GM18517 (cell line): ENCODE data around the gene NR1H2.
"Not testable (repeated sequence)": the region's sequence is repeated elsewhere in the genome, so short reads cannot be mapped to it uniquely, and the experiment has no call there.

ENCODE experiments used
- ATAC-seq: cut with Tn5 transposase; IDR thresholded peaks from one replicate; pipeline ENCODE4 v1.9.1; 2021; ENCODE audit warnings: mild to moderate bottlenecking, moderate library complexity; ENCODE audit not compliant: unreplicated experiment

The NR1H2 gene

GRCh38 chr19:50376166-50377050 is at the start of gene NR1H2:
NR1H2 (plus strand) TSS chr19:50376457; CDS start chr19:50377606, 1,149 bp downstream.
- peak; percentile 87 for ATAC-seq

DNA sequence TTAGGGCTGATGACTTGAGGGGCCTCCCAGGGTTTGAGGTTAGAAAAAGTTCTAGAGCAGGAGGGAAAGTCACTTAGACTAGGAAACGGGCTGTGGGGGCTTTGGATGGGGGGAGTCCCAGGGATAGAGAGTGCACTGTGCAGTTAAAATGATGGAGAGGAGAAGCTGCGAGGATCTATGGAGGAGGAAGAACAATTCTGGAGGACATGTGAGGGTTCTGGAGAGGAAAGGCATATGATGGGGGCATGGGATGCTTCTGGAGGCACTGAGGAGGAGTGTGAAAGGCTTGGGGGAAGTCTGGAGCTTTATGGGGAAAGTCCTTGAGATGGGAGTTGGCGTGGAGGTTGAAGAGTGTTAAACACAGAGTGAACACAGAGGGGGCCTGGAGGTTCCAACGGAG is 49.2 kb upstream of the NR1H2 start:
- no peak for ATAC-seq

DNA sequence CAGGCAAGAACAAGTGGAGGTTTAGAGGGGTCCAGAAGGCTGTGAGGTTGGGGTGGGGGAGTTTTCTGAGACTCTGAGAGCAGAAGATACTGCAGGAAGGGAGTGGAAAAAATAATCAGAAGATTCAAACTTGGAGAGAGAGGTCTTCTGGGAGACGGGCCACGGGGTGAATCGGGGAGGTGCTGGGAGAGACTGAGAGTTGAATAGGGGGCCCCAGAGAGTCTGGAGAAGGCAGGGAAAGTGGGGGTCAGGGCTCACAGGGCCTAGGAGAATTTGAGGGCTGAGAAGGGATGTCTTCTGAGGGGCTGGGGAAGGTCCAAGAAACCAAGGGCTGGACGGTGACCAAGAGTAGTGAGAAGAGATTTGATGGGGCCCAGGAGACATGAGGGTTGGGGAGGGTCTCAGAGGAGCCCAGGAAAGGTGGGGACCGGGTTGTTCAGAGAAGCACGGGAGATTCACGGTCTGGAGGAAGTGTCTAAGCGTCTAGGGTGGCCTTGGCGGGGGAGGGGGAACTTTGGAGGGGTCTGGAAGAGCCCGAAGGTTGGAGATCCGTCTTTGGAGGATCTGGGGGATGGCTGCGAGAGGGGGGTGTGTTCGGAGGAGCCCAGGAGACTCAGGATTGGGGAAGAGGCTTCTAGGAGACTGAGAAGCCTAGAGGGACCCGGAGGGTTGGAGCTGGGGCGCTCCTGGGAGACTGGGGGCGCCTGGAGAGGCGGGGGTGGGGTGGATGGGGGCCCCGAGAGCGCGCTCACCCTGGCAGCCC is 48.6 kb upstream of the NR1H2 start:
- no peak for ATAC-seq

DNA sequence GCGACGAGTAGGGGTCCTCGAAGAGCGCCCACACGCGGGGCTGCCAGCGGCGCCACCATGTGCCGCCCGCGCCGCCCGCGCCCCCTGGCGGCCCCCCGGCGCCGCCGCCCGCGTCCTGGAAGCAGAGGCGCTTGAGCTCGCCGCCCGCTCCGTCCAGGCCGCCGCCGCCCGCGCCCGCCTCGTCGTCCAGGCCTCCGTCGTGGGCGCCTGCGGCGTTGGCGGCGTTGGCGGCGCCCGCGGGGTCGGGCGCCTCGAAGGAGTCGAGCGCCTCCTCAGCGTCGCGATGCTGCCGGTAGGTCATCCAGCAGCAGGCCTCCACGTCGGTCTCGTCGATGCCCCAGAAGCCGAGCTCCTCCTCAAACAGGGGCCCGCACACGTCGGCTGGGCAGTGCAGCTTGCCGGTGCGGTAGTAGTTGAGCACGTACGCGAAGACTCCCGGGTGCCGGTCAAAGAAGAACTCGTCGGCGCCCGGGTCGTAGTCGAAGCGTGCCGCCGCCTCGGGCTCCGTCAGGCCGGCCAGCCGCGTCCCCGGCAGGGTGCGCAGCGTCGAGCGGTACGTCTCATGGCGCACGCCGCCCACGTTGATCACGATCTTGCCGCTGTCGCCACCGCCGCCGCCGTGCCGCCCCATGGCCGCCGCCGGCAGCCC is 47.9 kb upstream of the NR1H2 start:
- ATAC-seq, result no peak

DNA sequence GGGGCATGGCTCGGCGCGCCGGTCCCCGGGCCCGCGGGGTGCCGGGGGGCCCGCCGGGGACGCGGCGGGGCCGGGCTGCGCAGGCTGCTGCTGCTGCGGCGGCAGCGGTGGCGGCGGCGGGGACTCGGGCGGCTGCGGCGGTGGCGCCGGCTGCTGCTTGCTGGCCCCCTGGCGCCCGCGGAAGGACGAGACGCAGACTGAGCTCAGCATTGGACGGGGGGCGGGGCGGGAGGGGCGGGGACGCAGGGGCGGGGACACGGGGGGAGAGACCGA is 47.4 kb upstream of the NR1H2 start:
- no peak for ATAC-seq

DNA sequence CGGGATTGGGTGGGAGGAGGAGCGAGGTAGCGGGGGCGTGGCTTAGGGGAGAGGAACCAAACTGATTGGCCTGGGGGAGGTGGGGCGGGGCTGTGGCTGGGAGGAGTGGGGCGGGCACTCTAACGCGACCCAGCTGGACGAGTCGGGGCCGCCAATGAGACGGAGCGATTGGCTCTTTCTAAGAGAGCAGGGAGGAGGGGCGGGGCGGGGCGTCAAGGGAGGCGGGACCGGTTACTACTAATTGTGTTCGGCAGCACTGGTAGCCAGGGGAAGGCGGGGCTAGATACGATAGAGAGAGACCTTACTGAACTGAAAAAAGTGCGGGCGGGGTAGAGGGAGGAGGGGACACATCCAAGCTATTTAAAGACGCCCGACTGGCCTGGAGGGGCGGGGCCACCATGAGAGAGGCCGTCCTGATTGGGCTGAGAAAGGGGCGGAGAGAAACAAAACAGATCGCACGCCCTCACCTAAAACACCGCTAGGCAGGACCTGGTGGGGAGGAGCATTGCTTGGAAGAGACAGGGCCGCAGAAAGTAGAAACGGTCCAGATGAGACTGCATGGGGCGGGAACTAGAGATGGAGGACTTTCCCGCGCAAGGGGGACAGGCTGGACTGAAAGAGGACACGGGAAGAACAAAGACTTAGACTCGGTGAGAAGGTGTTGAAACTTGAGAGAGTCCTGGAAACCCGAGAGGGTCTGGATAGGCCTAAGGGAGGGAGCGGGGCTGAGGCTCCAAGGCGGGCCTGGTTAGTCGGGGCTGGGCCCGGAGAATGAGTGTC is 46.9 kb upstream of the NR1H2 start, which contains the start of gene KCNC3:
Gene KCNC3, minus strand, starts transcription at position 232 of the 780 bp plus-strand sequence. CDS start 295 bp downstream, outside the sequence.
- ATAC-seq, result peak; percentile 52

DNA sequence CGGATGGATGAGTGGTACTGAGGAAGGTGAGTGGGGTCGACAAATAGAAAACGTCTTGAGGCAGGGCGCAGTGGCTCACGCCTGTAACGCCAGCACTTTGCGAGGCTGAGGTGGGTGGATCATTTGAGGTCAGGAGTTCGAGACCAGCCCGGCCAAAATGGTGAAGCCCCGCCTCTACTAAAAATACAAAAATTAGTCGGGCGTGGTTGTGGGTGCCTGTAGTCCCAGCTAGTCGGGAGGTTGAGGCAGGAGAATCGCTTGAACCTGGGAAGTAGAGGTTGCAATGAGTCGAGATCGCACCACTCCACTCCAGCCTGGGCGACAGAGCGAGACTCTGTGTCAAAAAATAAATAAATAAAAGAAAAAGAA is 46.3 kb upstream of the NR1H2 start:
- ATAC-seq, result not testable (repeated sequence)

GRCh38 chr19:50330365-50331078 is 45.7 kb upstream of the NR1H2 start:
- ATAC-seq, result no peak

DNA sequence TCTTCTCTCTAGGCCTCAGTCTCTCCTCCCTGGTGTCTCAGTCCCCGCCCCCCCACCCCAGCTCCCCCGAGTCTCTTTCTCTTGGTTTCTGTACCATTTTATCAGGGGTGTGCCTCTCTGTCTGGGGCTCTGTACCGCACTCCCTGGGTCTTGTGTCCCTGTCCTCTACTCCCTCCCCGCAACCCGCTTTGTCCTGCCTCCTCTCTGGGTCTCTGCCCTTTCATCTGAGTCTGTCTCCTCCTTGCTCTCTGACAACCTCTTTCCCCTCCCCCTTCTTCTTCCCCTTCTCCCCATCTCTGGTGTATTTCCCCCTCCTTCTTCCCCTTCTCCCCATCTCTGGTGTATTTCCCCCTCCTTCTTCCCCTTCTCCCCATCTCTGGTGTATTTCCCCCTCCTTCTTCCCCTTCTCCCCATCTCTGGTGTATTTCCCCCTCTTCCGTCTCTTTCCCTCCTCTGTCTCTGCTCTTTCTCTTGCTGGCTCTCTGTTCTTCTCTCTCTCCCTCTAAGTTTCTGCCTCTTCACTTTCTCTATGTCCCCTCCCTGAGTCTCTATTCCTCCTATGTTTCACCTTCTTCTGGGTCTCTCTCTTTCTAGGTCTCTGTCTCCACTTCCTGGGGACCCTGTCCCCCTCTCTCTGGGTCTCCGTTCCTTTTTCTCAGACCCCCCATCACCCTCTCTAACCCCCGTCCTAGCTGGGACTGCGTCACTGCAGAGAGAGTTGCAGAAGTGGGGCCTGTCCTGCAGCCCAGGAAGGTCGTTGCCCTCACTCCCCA is 44.9 kb upstream of the NR1H2 start:
- ATAC-seq, result no peak

GRCh38 chr19:50331994-50332243 is 44.3 kb upstream of the NR1H2 start:
- no peak for ATAC-seq

DNA sequence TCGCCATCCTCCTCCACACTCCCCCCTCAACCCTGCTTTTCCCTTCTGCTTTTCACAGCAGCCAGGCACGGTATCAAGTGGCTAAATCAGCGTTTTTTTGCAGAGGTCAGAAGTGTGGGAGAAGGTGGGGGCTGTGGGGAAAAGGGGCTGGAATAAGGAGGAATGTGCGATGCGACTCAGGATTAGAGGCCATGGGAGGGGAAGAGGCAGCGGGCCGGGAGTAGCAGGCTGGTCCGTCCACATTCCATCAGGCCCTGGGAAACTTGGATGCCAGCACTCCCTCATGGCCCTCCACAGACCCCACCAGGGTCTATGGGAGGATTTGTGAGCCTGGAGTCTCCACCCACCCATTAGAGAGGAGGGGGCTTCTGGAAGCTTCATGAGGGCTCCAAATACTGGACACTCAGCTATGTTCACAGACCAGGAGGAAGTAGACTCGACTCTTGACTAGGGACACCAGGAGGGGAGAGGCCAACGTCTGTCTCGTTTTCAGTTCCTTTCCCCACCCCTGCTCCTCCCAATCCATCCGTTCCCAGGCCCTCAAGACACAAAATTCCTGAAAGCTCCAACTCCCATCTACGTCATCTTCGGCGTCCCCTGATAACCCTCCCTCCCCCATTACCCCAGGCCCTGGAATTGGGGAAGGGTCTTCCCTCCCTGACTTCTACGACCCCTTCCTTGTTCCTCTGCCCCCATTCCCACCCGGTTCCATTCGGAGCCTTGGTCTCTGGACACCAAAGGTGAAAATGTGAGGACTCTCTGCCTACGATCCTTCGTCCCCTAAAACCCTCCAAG is 43.8 kb upstream of the NR1H2 start:
- no peak for ATAC-seq

GRCh38 chr19:50333235-50333736 is 43.0 kb upstream of the NR1H2 start:
- peak; percentile 46 for ATAC-seq

GRCh38 chr19:50333737-50334617 is 42.3 kb upstream of the NR1H2 start:
- ATAC-seq, result peak; percentile 37

GRCh38 chr19:50334741-50335421 is 41.4 kb upstream of the NR1H2 start:
- ATAC-seq, result no peak

DNA sequence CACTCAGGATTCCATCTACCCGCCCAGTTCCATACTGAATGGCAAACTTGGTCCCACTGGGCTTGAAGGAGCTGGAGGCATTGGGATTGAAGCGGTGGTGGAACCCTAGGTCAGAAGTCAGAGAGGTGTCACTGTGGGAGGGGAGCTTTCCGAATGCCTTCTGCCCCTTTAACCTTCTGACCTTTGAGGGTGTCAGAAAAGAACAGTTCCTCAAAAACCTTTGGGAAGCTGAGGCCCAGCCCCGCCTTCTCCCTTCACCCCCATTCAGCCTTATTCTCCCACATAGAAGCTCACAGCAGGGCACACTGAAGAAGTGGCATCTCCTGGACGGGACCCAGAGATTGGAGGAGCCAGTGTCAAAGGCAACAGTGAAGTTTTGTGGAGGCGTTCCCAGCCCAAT is 39.2 kb upstream of the NR1H2 start:
- not testable (repeated sequence) for ATAC-seq

- no peak for ATAC-seq
Observed at GRCh38 chr19:50340331-50340730, 35.9 kb upstream of the NR1H2 start.

DNA sequence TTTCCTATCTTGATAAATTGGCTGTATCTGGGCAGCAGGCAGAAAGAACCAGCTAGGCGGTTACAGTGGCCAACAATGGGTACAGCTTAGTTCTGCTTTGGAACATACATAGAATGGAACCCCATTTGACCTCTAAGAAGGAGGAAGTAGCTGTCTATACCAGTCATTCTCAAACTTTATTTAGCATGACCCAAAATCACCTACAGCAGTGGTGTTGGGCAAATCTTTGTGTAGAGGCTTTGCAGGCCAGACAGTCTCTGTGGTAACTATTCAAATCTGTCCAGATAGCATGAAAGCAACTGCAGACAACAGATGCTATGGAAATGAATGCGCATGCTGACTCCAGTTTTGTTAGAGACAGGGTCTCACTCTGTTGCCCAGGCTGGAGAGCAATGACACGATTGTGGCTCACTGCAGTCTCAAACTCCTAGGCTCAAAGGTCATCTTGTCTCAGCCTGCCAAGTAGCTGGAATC is 35.1 kb upstream of the NR1H2 start:
- ATAC-seq, result peak; percentile 49
